Heart left ventricle (tissue), 16 donors: ENCODE data around the gene PTPRU. TPM values are rescaled to one million over a fixed set of nuclear protein-coding genes. Genes with fewer than 3 reads are reported as not detected.

Experiments used
- ATAC-seq, 4 donors: fragments of 200-7000 bp; cut with Tn5 transposase; one replicate each; pipeline ENCODE4 v1.9.1; 2020 to 2022; ENCODE audit warnings: moderate library complexity in 4 of 4, mild to moderate bottlenecking in 3 of 4, moderate number of reproducible peaks in 1 of 4
- DNase-seq, 5 donors: peaks; one replicate each; pipeline ENCODE4 v3.0.0-alpha.2; 2020
- H3K27ac ChIP-seq, 12 donors: fragments of 200-600 bp; sonication (generic) in 4 of 12; one replicate each; pipeline versions ENCODE4 v1.5.0 to v1.8.0; 2016 to 2022; ENCODE audit warnings: mild to moderate bottlenecking in 2 of 12
- H3K27me3 ChIP-seq, 9 donors: fragments of 200-600 bp; sonication (generic) in 2 of 9; one replicate each; pipeline versions ENCODE4 v1.5.1 to v1.8.0; 2016 to 2022; ENCODE audit warnings: mild to moderate bottlenecking in 3 of 9
- H3K36me3 ChIP-seq, 9 donors: fragments of 200-600 bp; sonication (generic) in 2 of 9; one replicate each; pipeline versions ENCODE4 v1.5.0 to v1.8.0; 2018 to 2022; ENCODE audit warnings: mild to moderate bottlenecking in 2 of 9
- H3K4me1 ChIP-seq, 12 donors: fragments of 200-600 bp; sonication (generic) in 4 of 12; one replicate each; pipeline versions ENCODE4 v1.5.0 to v1.8.0; 2016 to 2022; ENCODE audit warnings: mild to moderate bottlenecking in 3 of 12
- H3K4me3 ChIP-seq, 12 donors: fragments of 200-600 bp; sonication (generic) in 4 of 12; one replicate each; pipeline versions ENCODE4 v1.5.0 to v1.8.0; 2017 to 2022; ENCODE audit warnings: mild to moderate bottlenecking in 9 of 12, moderate library complexity in 4 of 12
- H3K9me3 ChIP-seq, 12 donors: fragments of 200-600 bp; sonication (generic) in 4 of 12; one replicate each; pipeline versions ENCODE4 v1.5.0 to v1.8.0; 2016 to 2022; ENCODE audit warnings: mild to moderate bottlenecking in 1 of 12
- POLR2A ChIP-seq, 2 donors: fragments of 450-650 bp; IDR thresholded peaks; one replicate each; pipeline ENCODE4 v1.6.1; 2017; ENCODE audit warnings: antibody characterized with exemption in 2 of 2, mild to moderate bottlenecking in 2 of 2, moderate library complexity in 2 of 2
- WGBS, 4 donors: extraction: QIAGEN DNeasy Blood & Tissue Kit in 2 of 4; methylation state at CpG; one replicate each; pipeline versions ENCODE4 v1.1.5 to v1.1.7; 2013 to 2018; 5-methylcytosine and 5-hydroxymethylcytosine counted together
- intact Hi-C, 10 donors: fragments of 100-400 bp; cut with DNase I; formaldehyde crosslinking; loops; one replicate each; pipeline versions ENCODE4 v1.11.1 to v1.14.2; 2022
- polyA plus RNA-seq, 2 donors: library from polyadenylated mRNA; stranded (reverse); fragments of 200-250 nt; gene quantifications; one replicate each; pipeline ENCODE4 v1.2.3, GENCODE V29; 2013
- total RNA-seq, 9 donors: library from RNA; depleted of rRNA in 2 of 9; stranded (reverse); fragments of >200 nt in 2 of 9; fragmentation: NEBNext Ultra II Directional in 3 of 9; extraction: Animal tissue kit (Norgen Biotek cat#: 25700) in 3 of 9; gene quantifications; one replicate each; pipeline versions ENCODE4 v1.1.0 to v1.2.4, GENCODE V29; 2016 to 2023
- TF ChIP-seq, protein P1 (sequence below), 12 donors: fragments of 200-600 bp; sonication (generic) in 4 of 12; IDR thresholded peaks; one replicate each; pipeline versions ENCODE4 v1.5.0 to v1.8.0; 2018 to 2022; ENCODE audit warnings: antibody characterized with exemption in 12 of 12, mild to moderate bottlenecking in 5 of 12
- donor health status: ischemic (EF 13 %, LVEDD 7.1; RV severe dilation, severe dysfunction).
- donor health status: healthy with polysubstance abuse.
- donor health status: DM: no; HTN: yes; CAD: no.
- donor health status: DM: no; HTN: no; CAD: no.
- donor health status: ischemic (EF 25% LVEDD 6.9; RV normal size, moderate dysfunction).
- donor health status: ischemic (EF 25% LVEDD 5.7; RV mildly dilated, moderate dysfunction).
- donor health status: healthy.
- donor health status: DM: yes; HTN: yes; CAD: no.
- donor health status: ischemic (EF 35%, LVEDD 5.7; RV mildly dilated, moderate dysfunction).
- donor health status: nonischemic (EF 11% LVEDD 7.7; RV severe dilation, severe dysfunction).
- donor health status: DM: yes; HTN: yes; CAD: no.
- donor health status: PGD.
- donor health status: ischemic (EF 29% LVEDD 5.4; RV normal size, mild dysfunction).
- donor health status: nonischemic (EF 23%, LVEDD 6.1; RV moderate dilation, normal function).

PTPRU gene
- total and polyA plus RNA-seq, 11 donors: 7.1 to 59.9 (median 16.2) TPM

DNA sequence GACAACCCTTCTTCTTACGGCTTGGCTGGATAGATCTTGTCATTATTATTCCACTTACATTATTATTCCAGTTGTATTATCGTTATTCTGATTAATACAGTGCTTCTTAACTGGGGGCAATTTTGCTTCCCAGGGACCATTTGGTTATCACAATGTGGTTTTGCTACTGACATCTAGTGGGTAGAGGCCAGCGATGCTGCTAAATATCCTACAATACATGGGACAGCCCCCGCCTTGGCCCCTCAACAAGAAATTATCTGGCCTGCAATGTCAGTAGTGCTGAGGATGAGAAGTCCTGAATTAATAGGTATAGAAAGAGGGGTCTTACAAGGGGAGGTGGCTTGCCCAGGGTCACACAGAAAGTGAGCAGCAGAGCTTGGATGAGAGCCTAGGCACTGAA lies 105.6 kb downstream of the PTPRU start:
- no peaks in the 10 kb centered on the region for H3K36me3 ChIP-seq
- ATAC-seq (no peak), DNase-seq (no peak)
- H3K9me3 ChIP-seq: no peaks in the 10 kb centered on the region
- H3K27ac ChIP-seq: no peak overlapping the region
- no peaks in the 10 kb centered on the region for H3K4me1 ChIP-seq
- intact Hi-C loops: loop anchor here in 5 of 10 donors (5.0 to 10.0 kb wide), 5 partner anchors 95 to 763 kb away; partner anchors contain the start of gene PTPRU (in 2 of the 5)
- TF ChIP-seq POLR2A (IDR thresholded peaks at IDR 0.05): no peak
- TF ChIP-seq, protein P1, sequence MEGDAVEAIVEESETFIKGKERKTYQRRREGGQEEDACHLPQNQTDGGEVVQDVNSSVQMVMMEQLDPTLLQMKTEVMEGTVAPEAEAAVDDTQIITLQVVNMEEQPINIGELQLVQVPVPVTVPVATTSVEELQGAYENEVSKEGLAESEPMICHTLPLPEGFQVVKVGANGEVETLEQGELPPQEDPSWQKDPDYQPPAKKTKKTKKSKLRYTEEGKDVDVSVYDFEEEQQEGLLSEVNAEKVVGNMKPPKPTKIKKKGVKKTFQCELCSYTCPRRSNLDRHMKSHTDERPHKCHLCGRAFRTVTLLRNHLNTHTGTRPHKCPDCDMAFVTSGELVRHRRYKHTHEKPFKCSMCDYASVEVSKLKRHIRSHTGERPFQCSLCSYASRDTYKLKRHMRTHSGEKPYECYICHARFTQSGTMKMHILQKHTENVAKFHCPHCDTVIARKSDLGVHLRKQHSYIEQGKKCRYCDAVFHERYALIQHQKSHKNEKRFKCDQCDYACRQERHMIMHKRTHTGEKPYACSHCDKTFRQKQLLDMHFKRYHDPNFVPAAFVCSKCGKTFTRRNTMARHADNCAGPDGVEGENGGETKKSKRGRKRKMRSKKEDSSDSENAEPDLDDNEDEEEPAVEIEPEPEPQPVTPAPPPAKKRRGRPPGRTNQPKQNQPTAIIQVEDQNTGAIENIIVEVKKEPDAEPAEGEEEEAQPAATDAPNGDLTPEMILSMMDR (IDR thresholded peaks at IDR 0.05): peak in 3 of 12 donors; percentile 14 to 24 (median 22)
- 52 to 58% (median 55%) methylated on average over 4 of the region's 4 CpGs for WGBS, 4 donors
- H3K4me3 ChIP-seq: no peak overlapping the region
- peaks cover 0 to 63% (median 14%) of the 10 kb centered on the region in 9 donors for H3K27me3 ChIP-seq

DNA sequence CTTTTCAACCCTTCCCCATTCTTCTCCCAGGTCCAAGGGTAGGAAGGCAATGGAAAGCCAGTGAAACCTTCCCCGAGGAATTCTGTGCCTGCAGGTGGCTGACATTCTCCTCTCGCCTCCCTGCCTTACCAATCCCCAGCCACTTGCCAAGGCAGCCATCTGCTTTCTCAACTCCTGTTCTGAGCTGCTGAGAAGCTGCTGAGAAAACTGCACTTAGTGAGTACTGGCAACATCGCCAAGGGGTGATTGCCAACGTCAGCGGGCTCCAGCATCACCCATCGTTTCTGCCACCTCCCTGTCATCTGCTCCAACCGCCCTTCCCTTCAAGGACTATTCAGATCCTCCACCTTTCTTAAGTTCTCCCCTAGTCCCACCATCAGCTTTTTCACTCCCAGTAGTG lies 106.0 kb downstream of the PTPRU start:
- Histone ChIP-seq H3K27me3 (peaks cover 0 to 58% (median 14%) of the 10 kb centered on the region in 9 donors), H3K9me3 (no peaks in the 10 kb centered on the region), H3K4me1 (no peaks in the 10 kb centered on the region), H3K36me3 (no peaks in the 10 kb centered on the region), H3K27ac (no peak overlapping the region), H3K4me3 (no peak overlapping the region)
- intact Hi-C loops: loop anchor here in 5 of 10 donors (5.0 to 10.0 kb wide), 5 partner anchors 95 to 762 kb away; partner anchors contain the start of gene PTPRU (in 2 of the 5)
- WGBS, 4 donors: 65 to 80% (median 73%) methylated on average over 7 of the region's 7 CpGs
- TF ChIP-seq, protein P1 (IDR thresholded peaks at IDR 0.05): no peak
- TF ChIP-seq POLR2A (IDR thresholded peaks at IDR 0.05): no peak
- ATAC-seq (no peak), DNase-seq (no peak)

DNA sequence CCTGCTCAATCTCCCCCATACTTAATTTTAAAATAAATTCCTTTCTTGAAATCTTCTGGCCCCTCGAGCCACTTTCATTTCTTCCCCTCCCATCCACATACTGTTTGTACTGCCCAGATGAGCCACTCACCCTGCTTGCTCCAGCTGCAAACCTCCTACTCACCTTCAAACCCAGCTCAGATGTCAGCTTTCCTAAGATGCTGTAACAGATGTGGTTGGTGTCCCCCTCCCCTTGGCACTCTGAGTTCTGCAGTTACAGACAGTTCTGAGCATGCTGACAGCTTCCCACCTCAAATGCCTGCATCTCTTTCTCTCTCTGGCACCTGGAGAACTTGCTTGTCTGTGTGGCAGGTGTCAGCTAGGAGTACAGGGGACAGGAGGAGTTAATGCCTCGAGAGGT lies 106.7 kb downstream of the PTPRU start:
- H3K36me3 ChIP-seq: no peaks in the 10 kb centered on the region
- DNase-seq: no peak
- H3K4me3 ChIP-seq: no peak overlapping the region
- H3K27ac ChIP-seq: no peak overlapping the region
- H3K4me1 ChIP-seq: no peaks in the 10 kb centered on the region
- no peaks in the 10 kb centered on the region for H3K9me3 ChIP-seq
- 45 to 63% (median 49%) methylated on average over 2 of the region's 2 CpGs for WGBS, 4 donors
- TF ChIP-seq POLR2A (IDR thresholded peaks at IDR 0.05): no peak
- no peak for ATAC-seq
- peaks cover 0 to 52% (median 14%) of the 10 kb centered on the region in 9 donors for H3K27me3 ChIP-seq
- intact Hi-C loops: loop anchor here in 5 of 10 donors (5.0 to 10.0 kb wide), 5 partner anchors 96 to 762 kb away; partner anchors contain the start of gene PTPRU (in 2 of the 5)

DNA sequence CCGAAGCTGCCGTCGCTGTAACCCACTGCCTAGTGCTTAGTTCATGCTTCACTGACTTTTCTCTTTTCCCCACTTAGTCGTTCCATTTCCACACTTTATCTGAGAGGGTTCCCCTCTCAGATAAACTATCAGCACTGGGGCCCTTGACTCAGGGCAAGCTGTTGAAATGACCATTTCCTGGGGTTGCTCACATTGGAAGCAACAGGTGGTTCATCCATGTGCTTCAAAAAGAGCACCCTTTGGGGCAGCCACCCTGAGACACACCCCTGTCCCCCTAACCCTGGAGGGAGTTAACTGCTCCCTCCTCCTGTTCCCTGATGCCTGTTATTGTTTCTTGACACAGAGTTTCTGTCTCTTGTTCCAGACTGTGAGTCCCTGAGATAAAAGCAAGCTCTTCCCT lies 107.2 kb downstream of the PTPRU start:
- H3K27me3 ChIP-seq: peaks cover 0 to 52% (median 14%) of the 10 kb centered on the region in 9 donors
- 56 to 62% (median 61%) methylated on average over 4 of the region's 4 CpGs for WGBS, 4 donors
- no peaks in the 10 kb centered on the region for H3K36me3 ChIP-seq
- H3K9me3 ChIP-seq: no peaks in the 10 kb centered on the region
- intact Hi-C loops: loop anchor here in 5 of 10 donors (5.0 to 10.0 kb wide), 5 partner anchors 96 to 761 kb away; partner anchors contain the start of gene PTPRU (in 2 of the 5)
- no peak overlapping the region for H3K4me3 ChIP-seq
- DNase-seq (no peak), ATAC-seq (no peak)
- no peaks in the 10 kb centered on the region for H3K4me1 ChIP-seq
- no peak overlapping the region for H3K27ac ChIP-seq
- no peak for TF ChIP-seq POLR2A (IDR thresholded peaks at IDR 0.05)
- TF ChIP-seq, protein P1 (IDR thresholded peaks at IDR 0.05): no peak
